HAP-1 (cell line): ENCODE data around the gene SEZ6L2.

ENCODE experiments used
- DNase-seq, 2 experiments: peaks; one replicate each; pipeline ENCODE4 v3.0.0-alpha.2; 2016 to 2020; ENCODE audit warnings: low spot score in 2 of 2
- H3K27me3 ChIP-seq: fragments of 250-450 bp; sonication (Bioruptor Pico); 2 replicates; pipeline ENCODE4 v1.5.1; 2020; ENCODE audit warnings: low read depth, mild to moderate bottlenecking, moderate library complexity
- H3K36me3 ChIP-seq: fragments of 250-450 bp; sonication (Bioruptor Pico); replicated peaks from 2 replicates; pipeline ENCODE4 v1.5.1; 2020; ENCODE audit warnings: mild to moderate bottlenecking
- H3K4me1 ChIP-seq: fragments of 250-450 bp; sonication (Bioruptor Pico); 2 replicates; pipeline ENCODE4 v1.5.1; 2020; ENCODE audit warnings: mild to moderate bottlenecking
- H3K4me3 ChIP-seq: fragments of 250-450 bp; sonication (Bioruptor Pico); 2 replicates; pipeline ENCODE4 v1.5.1; 2020; ENCODE audit warnings: mild to moderate bottlenecking, moderate library complexity
- H3K9me3 ChIP-seq: fragments of 250-450 bp; sonication (Bioruptor Pico); 2 replicates; pipeline ENCODE4 v1.5.1; 2020; ENCODE audit warnings: mild to moderate bottlenecking, moderate library complexity
- in situ Hi-C: fragments of 300-500 bp; cut with MboI; formaldehyde crosslinking; loops from 3 replicates; pipeline ENCODE4 v1.14.3; 2020; ENCODE audit warnings: low sequenced_read_pairs, inconsistent platforms, mixed read lengths

Gene SEZ6L2

GRCh38 chr16:29825145-29826044 lies 74.0 kb downstream of the SEZ6L2 start:
- no peak overlapping the region for H3K4me3 ChIP-seq
- H3K36me3 ChIP-seq = peaks cover 7% of the 10 kb centered on the region
- peaks cover 2% of the 10 kb centered on the region; the same call in 1 of the 2 replicates for H3K4me1 ChIP-seq
- no peak for DNase-seq
- no peaks in the 10 kb centered on the region for H3K9me3 ChIP-seq
- in situ Hi-C loops = no loop called here
- no peaks in the 10 kb centered on the region for H3K27me3 ChIP-seq

DNA sequence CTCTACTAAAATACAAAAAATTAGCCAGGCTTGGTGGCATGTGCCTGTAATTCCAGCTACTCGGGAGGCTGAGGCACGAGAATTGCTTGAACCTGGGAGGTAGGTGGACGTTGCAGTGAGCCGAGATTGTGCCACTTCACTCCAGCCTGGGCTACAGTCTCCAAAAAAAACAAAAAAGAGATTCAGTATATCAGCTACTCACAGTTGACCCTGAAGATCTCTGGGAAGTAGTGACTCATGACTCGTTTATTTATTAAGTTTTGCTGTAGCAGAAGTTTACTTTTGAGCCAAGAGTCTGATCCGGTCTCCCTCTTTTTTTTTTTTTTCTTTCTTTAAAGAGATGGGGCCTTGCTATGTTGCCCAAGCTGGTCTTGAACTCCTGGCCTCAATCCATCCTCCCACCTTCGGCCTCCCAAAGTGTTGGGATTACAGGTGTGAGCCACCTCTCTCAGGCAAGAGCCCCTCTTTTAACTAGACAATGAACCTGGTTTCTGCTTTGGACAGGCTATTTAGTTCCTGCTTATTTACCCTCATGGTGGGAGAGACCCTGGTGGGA lies 74.7 kb downstream of the SEZ6L2 start:
- peaks cover 14% of the 10 kb centered on the region for H3K36me3 ChIP-seq
- no peaks in the 10 kb centered on the region for H3K27me3 ChIP-seq
- H3K4me3 ChIP-seq = no peak overlapping the region
- H3K4me1 ChIP-seq = peaks cover 9% of the 10 kb centered on the region; the same call in 1 of the 2 replicates
- DNase-seq = no peak
- no peaks in the 10 kb centered on the region for H3K9me3 ChIP-seq
- in situ Hi-C loops = no loop called here

DNA sequence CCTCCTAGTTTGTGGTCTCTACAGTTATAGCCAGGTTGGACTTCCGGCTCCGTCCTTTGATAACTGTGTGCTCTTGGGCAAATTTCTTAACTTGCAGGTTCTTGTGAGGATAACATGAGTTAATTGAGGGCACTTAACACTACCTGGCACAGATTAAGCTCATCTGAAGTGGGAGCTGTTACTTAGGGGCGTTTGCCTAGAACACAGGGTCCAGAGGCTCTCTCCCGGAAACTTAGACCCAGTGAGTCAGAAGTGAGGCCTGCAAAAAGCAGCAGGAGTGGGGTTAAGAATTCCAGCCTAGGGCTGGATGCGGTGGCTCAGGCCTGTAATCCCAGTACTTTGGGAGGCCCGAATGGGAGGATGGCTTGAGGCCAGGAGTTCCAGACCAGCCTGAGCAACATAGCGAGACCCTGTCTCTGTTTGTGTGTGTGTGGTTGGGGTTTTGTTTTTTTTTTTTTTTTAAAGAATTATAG lies 77.7 kb downstream of the SEZ6L2 start:
- H3K4me3 ChIP-seq = no peak overlapping the region
- peaks cover 15% of the 10 kb centered on the region for H3K4me1 ChIP-seq
- no peaks in the 10 kb centered on the region for H3K27me3 ChIP-seq
- in situ Hi-C loops = no loop called here
- peaks cover 36% of the 10 kb centered on the region for H3K36me3 ChIP-seq
- no peaks in the 10 kb centered on the region for H3K9me3 ChIP-seq
- no peak for DNase-seq
